HG02852 (cell line): ENCODE results near the gene GOLGA2.

ENCODE experiments used
- ATAC-seq: cut with Tn5 transposase; IDR thresholded peaks from one replicate; pipeline ENCODE4 v1.9.1; 2021; ENCODE audit warnings: mild to moderate bottlenecking, moderate library complexity; ENCODE audit not compliant: unreplicated experiment

The GOLGA2 gene

DNA sequence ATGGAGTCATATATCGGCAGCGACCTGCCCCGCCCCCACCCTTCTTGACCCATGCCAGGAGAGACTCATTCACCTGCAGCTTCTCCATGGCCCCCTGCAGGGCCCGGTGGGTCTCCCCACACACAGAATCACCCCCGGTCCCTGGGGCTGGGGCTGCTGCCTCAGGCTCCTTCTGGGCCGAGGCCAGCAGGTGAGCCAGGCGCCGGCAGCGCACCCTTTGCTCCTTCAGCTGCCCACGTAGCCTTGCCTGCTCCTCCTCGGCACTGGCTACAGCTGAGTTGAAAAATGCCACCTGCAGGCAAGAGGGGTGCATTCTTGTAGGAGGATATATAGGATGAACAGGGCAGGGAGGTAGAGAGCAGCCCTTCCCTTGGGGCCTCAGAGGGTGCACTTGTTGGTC is 17.9 kb downstream of the GOLGA2 start:
- ATAC-seq: no peak

DNA sequence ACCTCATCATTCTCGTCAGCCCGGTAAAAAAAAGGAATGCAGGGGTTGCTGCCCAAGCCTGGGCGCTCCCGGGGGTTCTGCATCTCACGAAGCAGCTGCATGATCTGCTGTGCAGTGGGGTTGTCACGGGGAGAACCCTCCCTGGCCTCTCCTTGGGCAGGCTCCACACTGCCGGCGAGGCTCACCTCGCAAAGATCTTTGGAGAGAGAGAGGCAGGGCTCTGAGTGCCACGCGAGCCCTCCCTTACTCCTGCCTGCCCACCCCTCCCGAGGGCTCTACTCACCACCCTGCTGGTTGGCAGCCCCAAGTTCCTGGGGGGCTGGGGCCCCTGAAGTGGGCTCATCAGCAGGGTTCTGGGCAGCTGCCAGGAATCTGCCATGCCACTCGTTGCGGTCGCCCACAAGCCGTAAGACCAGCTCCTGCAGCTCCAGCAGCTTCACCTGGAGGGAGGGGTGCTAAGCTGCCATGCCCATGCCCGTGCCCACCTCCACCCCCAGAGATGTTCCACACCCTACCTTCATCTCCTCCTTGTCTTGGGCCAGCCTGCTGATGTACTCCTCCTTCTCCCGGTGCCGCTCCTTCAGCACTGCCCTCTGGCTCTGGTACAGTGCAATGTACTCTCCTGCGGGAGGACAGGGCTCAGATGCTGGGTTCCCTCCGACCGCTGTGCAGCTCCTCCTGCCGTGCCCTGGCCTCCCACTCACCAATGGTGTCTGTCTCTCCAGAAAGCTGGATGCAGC is 18.6 kb downstream of the GOLGA2 start:
- no peak for ATAC-seq

DNA sequence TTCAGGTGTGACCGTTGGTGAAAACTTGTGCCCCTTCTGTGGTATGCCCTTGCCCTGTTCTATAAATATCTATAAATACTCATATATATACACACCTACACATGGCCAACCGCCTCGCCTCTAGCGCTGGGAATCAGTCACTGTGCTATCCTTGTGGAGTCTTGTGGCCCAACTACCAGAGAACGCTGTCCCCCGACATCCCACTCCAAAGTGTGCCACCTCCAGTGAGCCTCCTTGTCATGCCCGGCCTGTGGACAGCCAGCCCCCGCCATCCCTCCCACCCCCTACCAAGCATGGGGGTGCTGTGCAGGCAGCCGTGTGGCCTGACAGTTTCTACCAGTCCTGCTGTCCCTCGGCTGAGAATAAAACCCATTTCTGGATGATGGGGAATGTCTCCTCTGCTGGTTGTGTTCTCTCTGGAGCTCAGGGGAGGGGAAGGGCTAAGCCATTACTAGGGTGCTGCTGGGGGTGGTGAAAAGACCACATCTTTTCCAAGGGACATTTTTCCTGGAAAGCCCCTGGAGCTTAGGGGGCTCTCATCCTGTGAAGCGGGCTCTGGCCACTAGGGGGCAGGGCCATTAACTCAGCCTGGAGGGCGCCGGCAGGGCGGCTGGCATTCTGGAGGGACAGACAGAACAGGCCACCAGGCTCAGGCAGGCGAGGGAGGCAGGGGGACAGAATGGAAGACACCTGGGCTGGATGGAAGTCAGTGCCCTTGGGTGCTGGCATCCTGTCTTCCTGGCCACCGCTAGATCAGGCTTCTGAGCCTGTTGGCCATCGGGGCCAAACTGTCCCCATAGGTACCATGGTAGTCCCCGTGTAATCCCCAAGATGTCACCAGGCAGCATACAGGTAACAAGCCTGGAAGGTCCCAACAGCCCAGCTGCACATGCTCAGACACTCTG is 20.7 kb downstream of the GOLGA2 start:
- ATAC-seq: no peak

GRCh38 chr9:128254362-128254761 is 21.4 kb downstream of the GOLGA2 start:
- no peak for ATAC-seq

DNA sequence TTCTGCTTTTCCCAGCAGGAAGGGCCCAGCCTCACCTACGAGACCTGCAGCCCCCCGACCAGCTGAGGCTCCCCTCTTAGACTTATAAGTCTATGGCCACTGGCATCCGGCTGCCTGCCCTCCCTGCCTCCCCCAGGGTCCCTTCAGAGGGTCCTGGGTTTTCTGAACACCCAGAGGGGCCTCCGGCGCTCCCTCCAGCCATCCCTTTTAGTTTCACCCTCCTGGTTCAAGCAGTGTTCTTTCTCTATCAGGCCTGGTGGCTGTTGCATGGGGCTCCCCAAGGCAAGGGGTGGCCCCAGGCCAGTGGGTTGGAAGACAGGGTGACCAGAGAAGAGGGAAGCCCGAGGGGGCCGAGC is 21.8 kb downstream of the GOLGA2 start:
- ATAC-seq: no peak

DNA sequence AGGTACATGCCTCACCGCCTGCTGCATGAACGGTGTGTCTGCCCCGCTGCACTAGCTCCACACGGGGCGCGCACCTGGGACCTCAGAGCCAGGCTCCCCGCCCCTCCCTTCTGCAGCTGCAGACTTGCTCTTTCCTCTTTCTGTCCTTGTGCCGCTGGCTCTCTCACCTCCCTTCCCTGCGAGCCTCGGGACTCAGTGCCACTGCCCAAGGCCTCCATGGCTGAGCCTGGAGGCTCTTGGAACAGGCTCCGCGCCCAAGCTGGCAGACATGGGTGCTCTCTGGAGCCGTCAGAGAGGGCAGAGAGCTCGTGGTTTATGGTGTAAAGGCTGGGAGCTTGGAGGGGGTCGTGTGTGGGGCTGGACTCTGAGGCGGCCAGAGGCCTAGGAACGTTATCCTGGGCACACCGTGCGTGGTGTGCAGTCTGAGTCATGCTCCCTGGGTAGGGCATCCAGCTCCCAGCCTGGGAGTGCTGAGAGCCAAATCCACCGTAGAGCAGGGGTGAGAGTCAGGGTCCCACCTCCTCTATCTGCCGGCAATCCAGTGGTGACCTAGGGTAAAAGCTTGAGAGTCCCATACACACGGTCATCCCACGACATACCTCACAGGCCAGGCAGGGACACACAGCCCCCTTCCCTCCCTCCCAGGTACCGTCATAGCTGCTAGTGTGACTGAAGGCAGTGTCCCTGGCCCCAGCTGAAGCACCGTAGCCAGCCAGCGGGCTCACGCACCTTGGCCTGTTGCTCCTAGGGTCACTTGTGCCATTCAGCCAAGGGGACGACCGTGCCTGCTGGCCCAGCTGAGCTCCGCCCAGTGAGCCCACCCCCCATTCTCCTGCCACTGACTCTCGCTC is 22.4 kb downstream of the GOLGA2 start:
- no peak for ATAC-seq

- ATAC-seq: no peak
Observed at GRCh38 chr9:128252317-128253139, 23.3 kb downstream of the GOLGA2 start.

- ATAC-seq: no peak
Observed at GRCh38 chr9:128251732-128252100, 24.1 kb downstream of the GOLGA2 start.

DNA sequence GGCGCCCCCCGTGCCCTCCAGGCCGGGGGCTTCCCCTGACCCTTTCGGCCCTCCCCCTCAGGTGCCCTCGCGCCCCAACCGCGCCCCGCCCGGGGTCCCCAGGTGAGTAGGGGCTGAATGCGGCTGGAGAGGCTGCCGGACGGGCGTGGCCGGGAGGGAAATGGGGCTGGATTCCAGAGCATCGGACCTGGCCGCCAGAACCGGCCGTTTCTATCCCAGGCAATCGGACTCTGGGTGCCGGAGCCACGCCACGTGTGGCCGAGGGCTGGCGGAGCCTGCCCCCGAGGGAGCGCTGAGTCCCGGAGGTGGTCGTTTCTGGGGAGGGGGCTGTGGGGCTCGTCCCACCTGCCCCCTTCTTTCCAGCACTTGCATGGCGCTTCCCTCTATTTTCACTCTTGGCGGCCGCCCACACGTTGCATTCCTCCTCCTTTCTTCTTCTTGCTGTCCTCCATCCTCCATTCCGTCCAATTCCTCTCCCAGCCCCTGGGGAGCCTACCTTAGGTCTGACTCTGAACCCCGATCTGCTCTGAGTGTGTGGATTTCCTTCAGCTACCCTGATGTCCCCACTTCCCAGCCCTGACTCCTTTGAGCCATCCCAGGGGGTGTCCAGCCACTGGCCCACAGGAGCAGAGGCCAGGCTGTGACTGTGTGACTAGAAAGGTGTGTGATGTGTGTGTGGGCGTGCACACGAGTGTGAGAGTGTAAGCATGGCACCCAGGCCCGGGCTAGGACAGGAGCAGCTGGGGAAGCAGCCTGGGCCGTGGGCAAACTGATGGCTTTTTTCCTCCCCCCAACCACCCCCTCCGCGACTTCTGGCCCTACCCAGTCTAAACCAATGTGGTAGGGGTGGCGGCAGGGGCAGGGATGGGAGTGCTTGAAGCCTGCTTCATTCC is 24.7 kb downstream of the GOLGA2 start:
- ATAC-seq: peak; percentile 21

DNA sequence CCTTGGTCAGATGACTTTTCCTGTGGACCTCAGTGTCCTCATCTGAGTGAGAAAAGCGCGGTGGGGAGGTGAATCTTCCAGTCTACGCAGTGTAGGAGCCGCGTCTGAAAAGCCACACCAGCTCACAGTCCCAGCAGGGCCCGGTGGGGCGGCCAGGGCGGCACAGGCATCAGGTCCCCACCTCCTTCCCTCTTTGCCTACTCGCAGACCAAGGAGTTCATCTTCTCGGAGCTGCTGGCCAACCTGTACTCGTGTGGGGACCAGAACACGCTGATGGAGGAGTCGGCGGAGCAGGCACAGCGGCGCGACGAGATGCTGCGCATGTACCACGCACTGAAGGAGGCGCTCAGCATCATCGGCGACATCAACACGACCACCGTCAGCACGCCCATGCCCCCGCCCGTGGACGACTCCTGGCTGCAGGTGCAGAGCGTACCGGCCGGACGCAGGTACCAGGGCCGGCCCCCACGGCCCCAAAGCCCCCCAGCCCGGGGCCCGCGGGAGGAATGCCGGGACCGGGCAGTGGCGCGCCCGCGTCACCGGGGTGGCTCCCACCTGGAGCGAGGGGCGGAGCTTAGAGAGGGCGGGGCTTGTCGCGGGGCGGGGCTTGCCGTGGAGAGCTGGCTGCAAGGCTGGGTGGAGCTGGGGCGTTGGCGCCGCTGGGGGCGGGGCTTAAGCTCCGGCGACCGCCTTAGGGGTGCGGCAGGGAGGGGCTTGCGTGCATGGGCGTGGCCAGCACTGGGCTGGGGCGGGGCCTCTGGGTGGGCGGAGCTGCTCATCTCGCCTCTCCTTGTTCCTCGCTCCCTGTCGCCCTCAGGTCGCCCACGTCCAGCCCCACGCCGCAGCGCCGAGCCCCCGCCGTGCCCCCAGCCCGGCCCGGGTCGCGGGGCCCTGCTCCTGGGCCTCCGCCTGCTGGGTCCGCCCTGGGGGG is 25.6 kb downstream of the GOLGA2 start:
- peak; percentile 82 for ATAC-seq

GRCh38 chr9:128249558-128249907 is 26.3 kb downstream of the GOLGA2 start:
- ATAC-seq: no peak

DNA sequence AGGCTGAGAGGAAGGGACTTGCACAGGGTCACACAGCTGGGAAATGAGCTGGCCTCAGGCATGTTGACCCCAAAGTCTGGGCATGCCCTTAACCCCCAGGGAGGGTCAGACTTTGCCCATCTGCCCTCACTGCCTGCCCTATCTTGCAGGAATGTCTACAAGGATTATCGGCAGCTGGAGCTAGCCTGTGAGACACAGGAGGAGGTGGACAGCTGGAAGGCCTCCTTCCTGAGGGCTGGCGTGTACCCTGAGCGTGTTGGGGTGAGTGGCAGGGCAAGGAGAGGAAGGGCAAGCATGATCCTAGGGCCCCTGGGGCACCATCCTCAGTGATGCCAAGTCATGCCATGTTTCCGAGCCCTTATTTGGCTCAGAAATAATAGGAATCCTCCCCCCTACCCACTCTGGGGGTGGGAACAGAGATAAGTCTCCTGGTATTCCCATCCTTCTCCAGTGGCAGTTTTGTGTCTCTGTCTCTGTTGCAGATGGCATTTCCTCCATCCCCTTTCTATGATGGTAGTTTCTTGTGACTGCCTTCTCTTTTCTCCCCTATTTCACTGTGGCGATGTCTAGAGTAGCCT is 28.5 kb downstream of the GOLGA2 start:
- no peak for ATAC-seq

DNA sequence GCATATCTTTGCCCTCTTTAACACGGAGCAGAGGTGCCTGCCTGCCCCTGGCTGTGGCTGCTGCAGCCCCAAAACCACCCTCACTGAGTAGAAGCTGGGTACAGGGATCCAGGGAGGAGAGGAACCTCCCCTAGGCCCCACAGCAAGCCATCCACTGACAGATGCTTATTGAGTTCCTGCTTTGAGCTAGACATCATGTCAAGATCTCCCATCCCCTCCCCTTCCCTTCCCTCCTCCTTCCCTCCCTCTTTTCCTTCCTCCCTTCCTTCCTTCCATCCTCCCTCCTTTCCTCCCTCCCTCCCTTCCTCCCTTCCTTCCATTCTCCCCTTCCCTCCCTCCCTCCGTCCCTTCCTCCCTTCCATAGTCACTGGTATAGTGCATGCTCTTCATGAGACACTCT is 29.3 kb downstream of the GOLGA2 start:
- no peak for ATAC-seq

DNA sequence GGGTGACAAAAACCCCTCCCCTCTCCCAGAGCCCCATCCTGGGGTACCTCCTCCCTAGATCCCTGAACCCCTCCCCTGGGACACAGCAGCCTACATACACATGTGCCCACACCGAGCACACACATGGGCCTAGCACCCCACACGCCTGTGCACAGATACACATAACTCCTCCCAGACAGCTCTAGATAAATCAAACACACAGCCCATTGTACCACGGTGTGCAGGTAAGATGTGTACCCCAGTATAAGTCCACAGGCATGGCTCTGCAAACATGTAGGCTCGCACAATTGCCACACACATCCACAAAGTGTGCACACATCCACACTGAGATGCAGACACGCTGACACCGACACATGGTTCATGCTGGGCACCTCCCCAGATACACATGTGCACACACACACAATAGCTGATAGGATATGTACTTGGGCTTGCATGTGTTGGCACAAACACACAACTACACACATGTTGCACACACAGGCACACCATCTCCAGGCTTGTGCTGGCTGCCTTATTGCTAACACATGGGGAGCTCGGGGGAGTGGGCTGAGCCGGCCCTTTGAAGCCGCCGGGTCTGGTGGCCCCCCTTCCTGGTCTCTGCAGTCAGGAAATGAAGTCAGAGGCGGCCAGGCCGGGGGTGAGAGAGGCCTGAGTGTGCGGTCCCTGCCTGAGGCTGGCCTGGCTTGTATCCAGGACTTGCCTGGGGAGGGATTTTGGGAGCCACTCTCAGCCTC is 30.2 kb downstream of the GOLGA2 start:
- ATAC-seq: no peak

DNA sequence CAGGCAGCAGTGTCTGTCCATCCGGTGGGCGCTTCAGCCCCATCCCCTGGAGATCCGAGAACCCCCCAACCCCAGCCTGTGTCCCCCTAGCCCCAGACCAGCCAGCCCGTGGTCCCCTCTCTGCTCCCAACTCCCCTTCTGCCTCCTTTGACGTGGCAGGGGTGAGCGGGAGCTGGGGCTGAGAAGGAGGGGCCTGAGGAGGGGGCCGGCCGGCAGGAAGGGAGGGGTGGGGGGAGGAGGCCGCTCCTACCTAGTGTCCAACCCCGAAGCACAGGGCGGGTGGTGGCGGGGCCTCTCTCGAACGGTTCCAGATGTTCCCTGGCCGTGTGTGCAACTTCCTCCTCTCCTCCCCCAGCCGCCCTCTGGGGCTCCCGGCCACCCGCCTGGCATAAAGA is 31.0 kb downstream of the GOLGA2 start:
- no peak for ATAC-seq

DNA sequence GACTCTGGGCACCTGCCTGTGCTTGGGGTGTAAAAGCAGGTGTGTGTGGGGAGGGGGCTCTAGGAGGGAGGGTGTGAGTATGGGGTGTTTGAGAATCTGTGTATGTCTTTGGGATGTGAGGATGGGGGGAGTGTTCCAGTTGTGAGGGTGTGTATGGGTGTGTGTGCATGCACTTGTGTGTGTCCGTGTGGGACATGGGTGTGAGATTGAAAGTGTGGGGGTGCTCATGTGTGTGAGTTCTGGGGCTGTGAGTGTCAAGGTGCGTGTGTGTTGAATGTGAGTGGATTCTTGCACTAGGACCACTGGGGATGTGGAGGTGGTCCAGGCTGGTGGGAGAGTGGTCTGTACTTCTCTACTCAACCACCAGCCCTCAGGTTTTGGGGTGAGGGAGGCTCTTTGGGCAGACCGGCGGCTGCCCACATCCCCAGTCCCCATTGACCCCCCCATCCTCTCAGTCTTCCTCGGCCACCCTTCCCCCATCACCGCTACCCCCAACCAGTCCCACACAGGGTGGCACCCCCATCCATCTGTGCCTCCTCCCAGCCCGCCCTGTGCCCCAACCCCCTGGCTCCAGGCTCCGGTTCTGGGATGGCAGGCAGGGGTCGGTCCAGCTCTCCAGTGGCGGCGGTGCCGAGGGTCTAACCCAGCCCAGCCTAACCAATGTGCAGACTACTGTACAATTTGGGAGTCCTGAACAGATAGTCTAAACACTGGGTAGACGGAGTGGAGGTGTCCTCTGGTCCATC is 31.5 kb downstream of the GOLGA2 start:
- no peak for ATAC-seq
